GM19452 (cell line): ENCODE data around the gene ANAPC4.

Experiments used
- ATAC-seq: cut with Tn5 transposase; IDR thresholded peaks from one replicate; pipeline ENCODE4 v1.9.1; 2021; ENCODE audit not compliant: unreplicated experiment

The ANAPC4 gene

GRCh38 chr4:25430630-25431029, 53.6 kb downstream of the ANAPC4 start:
- ATAC-seq = no peak

DNA sequence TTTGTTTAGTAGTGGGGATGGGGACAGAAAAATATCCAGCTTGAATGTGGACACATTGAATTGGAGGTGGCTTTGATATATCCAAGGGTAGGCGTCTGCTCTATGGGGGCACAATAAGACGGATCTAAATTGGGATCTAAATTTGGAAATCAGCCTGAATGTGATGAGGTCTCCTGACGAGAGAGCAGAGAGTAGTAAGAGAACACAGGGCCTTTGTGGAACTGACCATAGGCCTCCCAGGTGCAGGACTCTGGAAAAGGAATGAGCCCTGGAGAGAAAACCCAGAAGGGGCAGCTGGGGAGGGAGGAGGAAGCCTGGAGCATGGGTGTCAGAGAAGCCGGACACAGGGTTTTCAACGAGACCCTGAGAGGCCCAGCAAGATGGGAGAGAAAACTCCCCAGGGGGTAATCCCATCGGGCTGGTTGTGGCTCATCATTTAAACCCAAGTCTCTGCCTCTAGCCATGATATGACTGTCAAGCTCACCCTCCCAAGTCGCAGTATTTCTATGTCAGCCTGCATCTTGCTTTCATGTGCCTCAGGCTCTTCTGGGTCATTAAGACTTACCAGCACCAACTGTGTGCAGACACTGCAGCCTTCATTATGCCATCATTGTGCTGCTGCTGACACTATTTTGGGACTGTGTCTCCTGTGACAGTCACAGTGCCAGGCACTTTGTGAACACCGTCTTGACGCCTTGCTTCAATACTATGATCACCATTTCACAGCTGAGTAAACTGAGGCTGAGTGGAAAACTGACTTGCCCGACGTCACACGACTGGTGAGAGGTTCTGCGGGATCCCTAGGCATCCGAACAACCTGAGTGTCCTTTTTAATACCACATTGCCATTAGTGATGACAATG, 57.1 kb downstream of the ANAPC4 start:
- ATAC-seq = no peak

GRCh38 chr4:25437926-25438325, 60.9 kb downstream of the ANAPC4 start:
- no peak for ATAC-seq

GRCh38 chr4:25439918-25440477, 62.9 kb downstream of the ANAPC4 start:
- ATAC-seq = peak; percentile 91

GRCh38 chr4:25440478-25441030, 63.5 kb downstream of the ANAPC4 start:
- no peak for ATAC-seq

DNA sequence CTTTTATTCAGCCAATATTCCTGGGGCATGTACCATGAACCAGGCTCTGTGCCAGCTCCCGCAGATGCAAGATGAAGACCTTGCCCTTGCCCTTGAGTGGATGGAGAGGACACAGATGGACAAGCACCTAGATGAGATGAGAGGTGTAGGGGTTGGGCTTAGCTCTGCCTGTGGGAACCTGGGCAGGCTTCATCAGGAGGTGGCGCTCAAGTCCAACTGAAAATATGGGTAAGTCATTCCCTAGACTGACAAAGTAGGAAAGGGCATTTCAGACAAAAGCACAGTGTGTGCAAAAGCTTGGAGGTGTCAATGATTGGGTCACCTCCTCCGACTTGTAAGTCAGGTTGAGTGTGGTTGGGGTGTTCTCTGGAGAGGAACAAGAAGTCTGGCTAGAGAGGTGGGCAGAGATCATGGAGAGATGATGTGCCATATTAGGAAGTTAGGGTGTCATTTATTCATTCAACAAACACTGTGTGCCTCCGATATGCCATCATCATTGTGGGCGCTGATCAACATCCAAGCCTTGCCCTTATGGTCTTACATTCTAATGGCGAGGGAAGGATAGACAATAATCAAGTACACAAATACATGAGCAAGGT, 64.6 kb downstream of the ANAPC4 start:
- no peak for ATAC-seq

DNA sequence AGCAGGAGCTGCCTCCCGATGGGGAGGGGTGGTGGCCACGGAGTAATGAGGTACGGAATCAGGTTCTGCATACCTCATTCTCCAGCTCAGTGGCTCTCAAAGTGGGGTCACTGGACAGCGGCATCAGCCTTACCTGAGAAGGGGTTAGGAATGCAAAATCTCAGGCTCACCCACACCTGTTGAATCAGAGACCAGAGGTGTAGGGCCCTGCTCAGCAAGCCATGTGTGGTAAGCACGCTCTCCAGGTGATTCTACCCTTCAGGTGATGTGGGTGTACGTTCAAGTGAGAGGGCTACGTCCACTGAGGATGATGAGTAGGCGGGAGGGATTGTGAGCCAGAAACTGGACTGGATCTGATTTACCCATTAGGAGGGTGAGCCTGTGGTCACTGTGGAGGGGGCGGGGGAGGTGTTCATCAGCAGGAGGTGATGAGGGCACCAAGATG, 65.8 kb downstream of the ANAPC4 start:
- ATAC-seq = no peak

DNA sequence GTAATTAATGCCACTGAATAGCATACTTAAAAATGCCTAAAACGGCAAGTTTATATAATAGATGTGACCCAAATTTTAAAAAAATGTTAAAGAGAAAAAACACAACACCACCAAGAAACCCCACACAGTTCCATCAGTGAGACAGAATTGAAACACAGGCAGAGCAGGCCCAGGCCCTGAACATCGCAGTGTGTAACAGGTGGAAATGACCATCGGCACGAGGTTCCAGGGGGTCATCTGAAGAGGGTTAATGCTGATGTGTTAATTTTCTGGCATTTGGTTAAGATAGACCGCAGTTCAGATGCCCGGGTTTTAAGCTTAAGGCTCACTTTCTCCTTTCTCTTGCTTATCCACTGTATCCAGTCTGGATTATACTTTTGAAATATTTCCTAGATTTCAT, 66.8 kb downstream of the ANAPC4 start:
- no peak for ATAC-seq

DNA sequence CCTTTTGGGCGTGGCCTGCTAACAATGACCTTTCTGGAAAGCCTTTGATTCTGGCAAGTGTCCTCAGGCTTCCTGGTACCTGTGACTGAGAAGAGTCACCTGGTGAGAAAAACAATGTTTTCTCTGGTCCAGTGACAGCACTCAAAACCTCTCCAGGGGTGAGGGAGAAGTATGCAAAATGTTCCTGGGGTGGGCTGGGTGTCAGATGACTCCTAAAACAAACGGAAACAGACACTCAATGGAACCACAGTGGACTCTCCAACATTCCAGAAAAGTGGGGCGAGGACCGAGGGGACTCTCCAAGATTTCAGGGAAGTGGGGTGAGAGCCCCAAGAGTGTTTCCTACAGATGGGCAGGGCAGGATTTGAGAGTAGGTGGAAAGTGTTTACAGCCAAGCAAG, 69.5 kb downstream of the ANAPC4 start:
- ATAC-seq = no peak

DNA sequence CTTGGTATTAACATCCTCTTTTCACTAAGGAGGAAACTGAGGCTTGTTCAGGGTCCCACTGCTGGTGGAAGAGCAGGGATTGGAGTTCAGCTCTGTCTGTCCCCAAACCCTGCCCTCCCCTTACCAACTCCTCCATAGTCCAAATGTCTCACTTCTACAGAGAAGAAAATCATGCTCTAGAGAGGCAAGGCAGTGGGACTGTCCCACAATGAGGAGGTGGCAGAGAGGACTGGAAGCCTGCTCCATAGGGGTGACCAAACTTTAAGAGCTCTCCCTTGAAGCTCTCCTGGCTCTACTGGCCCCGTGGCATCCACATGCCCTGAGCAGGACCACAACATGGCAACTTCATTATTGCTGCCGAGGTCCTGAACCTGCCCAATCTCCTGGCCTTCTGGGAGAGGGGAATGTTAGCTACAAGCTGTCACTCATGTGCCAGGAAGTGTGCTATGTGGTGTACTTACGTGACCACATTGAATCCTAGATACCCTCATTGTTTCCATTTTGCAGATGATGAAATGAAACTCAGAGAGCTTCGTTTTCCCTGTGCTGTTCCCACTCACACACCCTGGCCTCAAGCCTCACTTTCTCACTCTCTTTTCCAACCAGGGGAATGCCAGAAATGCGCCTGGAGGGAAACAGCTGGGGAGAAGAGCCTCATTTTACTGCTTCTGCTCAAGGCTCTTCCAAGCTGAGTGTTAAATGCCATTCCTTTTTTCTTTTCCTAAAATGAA, 71.5 kb downstream of the ANAPC4 start:
- no peak for ATAC-seq

DNA sequence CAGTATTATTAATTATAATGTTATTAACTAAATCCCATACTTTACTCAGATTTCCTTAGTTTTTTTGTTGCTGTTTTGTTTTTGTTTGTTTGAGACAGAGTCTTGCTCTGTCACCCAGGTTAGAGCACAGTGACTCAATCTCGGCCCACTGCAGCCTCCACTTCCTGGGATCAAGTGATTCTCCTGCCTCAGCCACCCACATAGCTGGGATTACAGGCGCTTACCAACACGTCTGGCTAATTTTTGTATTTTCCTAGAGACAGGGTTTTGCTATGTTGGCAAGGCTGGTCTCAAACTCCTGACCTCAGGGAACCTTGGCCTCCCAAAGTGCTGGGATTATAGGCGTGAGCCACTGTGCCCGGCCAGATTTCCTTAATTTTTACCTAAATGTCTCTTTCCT, 72.2 kb downstream of the ANAPC4 start:
- no peak for ATAC-seq

DNA sequence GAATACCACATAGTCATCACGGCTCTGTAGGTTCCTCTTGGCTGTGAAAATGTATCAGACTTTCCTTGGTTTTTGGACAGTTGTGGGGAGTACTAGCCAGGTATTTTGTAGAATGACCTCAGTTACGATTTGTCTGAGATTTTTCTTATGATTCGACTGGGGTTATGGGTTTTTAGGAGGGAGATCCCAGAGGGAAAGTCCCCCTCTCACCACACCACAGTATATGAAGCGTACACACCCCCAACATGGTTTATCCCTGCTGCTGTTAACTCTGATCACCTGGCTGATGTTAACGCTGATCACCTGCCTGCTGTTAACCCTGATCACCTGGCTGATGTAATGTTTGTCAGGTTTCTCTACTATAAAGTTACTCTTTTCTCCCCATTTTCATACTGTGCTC, 72.6 kb downstream of the ANAPC4 start:
- no peak for ATAC-seq

DNA sequence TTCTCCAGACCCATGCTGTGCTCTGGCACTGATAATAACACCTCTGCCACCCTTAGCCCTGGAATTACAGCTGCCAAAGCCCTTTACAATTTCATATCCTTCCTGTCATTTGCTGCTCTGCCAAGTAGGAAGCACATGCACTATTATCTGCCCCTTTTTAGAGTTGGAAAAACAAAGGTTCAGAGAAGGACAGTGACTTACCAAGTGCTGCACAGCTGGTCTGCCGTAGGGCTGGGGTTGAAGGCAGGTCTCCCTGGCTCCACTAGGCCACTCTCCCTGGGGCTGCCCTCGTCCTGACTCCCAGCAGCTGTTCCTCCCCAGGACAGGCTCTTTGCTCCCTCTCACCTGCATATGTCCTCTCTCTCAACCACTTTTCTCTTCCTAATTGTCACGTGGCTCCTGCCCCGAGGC, 73.4 kb downstream of the ANAPC4 start:
- no peak for ATAC-seq

GRCh38 chr4:25451676-25452075, 74.6 kb downstream of the ANAPC4 start:
- no peak for ATAC-seq

GRCh38 chr4:25452081-25452480, 75.0 kb downstream of the ANAPC4 start:
- no peak for ATAC-seq

GRCh38 chr4:25454476-25454875, 77.4 kb downstream of the ANAPC4 start:
- no peak for ATAC-seq

DNA sequence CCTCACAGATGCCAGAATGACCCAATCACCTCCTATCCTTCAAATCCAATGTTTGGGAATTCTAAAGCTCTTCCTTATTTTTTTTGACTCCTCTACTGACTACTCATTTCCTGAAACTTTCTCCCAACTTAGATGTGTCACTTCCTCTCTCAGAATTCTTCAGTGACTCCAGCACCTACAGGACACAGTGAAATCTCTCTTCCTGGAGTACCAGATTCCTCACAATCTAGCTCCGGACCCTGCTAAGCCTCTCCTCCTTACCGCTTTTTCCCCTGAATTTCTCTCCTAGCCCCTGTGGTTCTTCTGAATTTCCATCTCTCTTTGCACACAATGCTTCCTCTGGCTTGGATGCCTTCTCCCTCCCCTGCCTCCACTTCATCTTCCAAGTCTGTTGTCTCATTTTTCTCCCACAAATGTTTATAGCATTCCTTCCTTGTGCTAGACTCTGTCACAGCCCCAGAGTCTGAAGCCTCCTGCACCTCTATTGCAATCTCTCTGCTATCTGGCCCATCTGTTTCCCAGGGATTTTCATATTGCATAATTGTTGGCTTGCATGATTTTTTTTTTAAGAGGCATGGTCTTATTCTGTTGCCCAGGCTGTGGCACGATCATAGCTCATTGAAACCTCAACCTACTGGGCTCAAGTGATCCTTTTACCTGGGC, 80.1 kb downstream of the ANAPC4 start:
- no peak for ATAC-seq

GRCh38 chr4:25466966-25467697, 90.1 kb downstream of the ANAPC4 start:
- ATAC-seq = no peak

- no peak for ATAC-seq
Measured at GRCh38 chr4:25467843-25468242, 90.8 kb downstream of the ANAPC4 start.
